ENCODE results near the gene FOXA3.
"Not testable (repeated sequence)": the region's sequence is repeated elsewhere in the genome, so short reads cannot be mapped to it uniquely, and the experiment has no call there.

- TF ChIP-seq POLR2A (IDR thresholded peaks at IDR 0.05; ENCODE audit: low read depth); EP300 (IDR thresholded peaks at IDR 0.05); CTCF (IDR thresholded peaks at IDR 0.05); POLR2AphosphoS5 (IDR thresholded peaks at IDR 0.05): not testable (repeated sequence)
These were observed 32.0 kb downstream of the FOXA3 start for GRCh38 chr19:45895983-45896599.
